Activated CD8-positive, alpha-beta memory T cell treated with anti-CD3 and anti-CD28 coated beads, Interleukin-2, amount 50 U/mL, for 24 hours (primary cell): ENCODE data around the gene PRKAR1B.

Experiments
- DNase-seq: peaks from one replicate; pipeline ENCODE4 v3.0.0-alpha.2; 2020; ENCODE audit errors: extremely low read depth

PRKAR1B gene

DNA sequence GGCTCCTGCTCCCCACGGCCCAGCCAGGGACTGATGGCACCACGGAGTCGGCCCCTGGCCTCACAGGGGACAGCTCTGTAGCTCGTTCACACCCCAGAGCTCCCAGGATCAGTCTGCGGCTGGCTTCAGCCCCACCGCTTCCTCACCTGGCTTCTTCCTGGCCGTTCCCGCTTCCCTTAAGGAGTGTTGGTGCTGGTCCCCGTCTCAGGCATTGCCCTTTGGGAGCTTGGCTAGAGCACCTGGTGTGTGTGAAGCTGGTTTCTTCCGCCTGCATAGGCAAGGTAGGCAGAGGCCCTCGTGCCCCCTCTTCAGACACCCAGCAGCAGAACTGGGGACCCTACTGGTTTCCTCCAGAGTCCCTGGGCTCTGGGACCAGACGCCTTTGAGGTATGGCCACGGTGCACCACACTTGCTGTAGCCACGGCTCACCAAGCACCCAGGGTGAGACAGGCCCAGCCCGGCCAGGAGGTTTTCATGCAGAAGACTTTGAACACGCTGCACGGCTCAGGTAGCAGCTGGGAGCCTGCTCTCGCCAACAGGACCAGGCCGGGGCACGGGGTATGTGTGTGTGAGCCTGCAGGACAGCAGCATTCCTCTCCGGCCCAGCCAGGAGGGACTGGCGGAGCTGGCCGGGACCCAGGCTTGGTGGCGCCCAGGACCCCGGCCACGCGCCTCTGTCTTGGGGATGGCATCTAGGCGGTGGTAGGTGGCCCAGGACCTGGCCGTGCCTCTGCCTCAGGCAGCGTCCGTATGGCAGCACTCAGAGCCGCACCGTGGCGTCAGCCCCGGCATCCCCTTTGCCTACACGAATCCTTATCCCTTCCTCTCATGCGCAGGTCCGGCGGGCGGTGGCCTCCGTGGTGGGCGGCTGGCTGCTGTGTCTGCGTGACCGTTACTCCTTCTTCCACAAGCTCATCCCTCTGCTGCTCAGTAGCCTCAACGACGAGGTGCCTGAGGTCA is 13.2 kb upstream of the PRKAR1B start:
- no peak for DNase-seq

DNA sequence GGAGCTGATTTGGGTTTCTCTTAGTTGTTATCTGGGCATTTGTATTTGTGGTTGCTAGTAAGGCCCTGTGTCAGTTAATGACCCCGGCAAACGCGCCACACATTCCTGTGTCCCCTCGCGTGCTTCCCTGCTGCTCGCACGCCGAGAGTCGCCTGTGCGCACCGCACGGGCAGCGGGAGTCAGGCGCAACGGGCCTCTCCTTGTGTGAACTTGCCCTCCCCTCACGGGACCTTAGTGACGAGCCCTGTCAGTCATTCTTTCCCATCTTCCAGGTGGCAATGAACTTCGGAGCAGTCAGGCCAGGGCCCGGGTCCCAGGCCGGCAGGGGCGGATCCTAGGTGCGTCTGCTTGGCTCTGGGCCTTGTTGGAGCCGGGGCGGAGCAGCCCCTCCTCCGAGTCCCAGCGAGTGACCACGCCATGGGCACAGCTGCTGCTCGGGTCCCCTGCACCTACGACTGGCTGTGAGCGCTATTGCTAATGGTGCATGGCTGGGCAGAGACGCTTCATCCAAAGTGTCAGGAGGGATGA is 12.4 kb upstream of the PRKAR1B start:
- no peak for DNase-seq

DNA sequence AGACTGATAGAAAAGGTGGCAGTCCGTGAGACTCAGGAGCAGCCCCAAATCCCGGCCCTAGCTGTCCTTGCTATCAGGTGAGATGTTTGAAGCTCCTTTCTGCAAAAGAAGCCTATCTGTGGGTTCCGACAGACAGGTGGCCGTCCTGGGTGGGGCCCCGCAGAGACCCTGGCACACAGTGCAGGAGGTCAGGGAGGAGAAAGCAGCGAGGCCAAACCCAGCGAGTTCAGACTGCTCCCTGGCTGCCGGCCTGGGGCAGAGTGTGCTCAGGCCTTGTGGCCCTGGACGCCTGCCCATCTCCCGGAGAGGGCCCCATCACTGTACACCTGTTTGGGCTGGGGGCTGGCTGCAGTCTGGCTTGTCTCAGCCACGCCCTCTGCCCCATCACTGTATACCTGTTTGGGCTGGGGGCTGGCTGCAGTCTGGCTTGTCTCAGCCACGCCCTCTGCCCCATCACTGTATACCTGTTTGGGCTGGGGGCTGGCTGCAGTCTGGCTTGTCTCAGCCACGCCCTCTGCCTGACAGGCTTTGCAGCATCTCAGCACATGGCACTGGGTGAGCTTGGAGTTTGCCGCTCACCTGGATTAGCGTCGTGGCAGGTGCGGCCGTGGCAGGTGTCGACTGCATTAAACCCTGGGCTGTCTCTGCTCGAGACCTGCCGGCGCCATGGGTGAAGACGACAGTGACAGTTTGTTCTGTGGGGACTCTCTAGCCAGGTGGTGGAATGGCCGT is 11.8 kb upstream of the PRKAR1B start:
- no peak for DNase-seq

DNA sequence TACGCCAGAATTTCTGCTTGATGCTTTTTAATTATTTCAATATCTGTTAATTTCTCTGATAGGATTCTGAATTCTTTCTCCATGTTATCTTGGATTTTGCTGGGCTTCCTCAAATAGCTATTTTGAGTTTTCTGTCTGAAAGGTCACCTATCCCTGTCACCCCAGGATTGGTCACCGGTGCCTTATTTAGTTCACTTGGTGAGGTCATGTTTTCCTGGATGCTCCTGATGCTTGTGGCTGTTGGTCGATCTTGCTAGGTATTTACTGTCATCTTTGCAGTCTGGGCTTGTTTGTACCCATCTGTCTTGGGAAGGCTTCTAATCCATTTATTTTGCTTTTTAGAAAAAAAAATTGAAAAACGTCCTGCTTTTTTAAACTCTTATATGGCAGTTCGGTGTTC is 11.2 kb upstream of the PRKAR1B start:
- DNase-seq: no peak

DNA sequence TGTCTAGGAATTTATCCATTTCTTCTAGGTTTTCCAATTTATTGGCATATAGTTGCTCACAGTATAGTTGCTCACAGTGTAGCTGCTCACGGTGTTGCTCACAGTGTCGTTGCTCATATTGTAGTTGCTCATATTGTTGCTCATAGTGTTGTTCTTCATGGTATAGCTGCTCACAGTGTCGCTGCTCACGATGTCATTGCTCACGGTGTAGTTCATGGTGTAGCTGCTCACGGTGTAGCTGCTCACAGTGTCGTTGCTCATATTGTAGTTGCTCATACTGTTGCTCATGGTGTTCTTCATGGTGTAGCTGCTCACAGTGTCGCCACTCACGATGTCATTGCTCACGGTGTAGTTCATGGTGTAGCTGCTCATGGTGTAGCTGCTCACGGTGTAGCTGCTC is 7.7 kb upstream of the PRKAR1B start:
- no peak for DNase-seq

DNA sequence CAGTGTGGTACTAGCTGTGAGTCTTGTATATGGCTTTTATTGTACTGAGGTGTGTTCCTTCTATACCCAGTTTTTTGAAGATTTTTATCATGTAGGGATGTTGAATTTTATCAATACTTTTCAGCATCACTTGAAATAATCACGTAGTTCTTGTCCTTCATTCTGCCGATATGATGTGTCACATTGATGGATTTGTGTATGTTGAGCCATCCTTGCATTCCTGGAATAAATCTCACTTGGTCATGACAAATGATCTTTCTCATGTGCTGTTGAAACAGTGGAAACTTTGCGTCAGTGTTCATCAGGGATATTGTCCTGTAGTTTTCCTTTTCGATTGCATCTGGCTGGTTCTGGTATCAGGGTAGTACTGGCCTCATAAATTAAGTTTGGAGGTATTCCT is 7.1 kb upstream of the PRKAR1B start:
- no peak for DNase-seq

DNA sequence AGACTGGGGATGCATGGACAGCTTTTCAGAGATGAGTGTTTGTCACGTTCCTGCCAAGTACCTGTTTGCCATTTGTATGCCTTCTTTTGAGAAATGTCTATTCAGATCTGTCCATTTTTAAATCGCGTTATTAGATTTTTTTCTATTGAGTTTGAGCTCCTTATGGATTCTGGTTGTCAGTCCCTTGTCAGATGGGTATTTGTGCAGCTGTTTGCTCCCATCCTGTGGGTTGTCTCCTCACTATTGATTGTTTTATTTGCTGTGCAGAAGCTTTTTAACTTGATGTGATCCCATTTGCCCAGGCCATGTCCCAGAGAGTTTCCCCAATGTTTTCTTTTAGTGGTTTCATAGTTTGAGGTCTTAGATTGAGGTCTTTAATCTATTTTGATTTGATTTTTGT is 5.5 kb upstream of the PRKAR1B start:
- DNase-seq: no peak

- DNase-seq: no peak
Observed at GRCh38 chr7:732094-732541, 5.0 kb upstream of the PRKAR1B start.

DNA sequence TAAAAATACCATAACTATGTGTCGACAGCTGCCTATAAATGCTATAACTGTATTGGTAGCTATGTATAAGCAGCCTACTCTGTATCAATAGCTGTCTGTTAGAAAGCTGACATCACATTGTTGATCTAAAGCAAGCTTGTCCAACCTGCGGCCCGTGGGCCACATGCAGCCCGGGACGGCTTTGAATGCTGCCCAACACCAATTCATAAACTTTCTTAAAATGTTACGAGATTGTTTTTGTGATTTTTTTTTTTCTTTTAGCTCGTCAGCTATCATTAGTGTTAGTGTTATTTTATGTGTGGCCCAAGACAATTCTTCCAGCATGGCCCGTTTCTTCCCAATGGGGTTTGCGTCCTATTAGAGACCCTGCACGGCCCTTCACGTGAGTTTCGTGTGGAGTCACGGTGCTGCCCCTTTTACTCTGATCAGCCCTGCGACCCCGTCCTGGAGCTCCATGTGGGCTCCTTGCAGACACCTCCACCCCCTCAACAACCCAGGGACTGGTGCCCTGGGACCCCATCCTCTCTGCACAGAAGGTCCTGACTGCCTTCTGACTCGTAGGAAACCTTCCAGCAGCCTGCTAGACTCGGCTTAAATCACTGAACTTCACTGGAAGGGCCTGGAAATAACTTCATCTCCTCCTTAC is 4.5 kb upstream of the PRKAR1B start:
- no peak for DNase-seq

DNA sequence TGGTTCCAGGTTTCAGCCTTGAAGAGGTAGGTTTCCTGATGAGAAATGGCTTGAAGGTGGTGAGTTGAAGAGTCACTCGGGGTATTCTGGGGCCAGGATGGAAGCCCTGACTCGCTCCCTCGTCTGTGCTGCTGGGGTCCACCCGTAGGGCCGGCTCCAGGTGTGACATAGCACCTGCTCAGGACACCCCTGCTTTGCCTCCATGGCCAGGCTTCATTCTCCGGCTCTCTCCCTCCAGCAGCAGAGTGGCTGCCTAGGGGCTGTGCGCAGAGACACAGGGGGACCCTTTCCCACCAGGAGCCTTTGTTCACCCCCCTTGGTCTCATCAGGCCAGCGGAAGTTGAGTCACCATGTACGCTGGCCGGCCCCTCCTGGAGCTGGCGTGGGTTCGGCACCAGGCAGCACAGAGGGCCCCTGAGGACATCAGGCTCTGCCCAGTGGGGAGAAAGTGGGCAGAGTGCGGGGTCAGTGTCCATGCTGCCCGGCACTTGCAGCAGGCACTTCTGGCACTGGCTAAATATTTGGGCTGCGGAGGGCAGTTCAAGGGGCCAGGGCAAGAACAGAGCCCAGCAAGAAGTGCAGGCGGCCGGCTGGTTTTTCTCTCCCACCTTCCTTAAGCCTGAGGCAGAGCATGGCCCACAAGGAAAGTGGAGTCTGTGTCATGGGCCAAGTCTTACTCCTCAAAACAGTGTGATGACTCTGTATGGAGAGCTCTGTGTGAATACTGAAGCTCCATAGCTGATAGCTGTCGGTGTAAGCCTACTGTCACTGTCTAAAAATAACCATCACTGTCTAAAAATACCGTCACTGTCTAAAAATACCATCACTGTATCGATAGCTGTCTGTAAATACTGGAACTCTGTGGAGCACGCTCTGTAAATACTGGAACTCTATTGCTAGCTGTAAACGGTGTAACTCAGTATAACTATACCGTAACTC is 3.7 kb upstream of the PRKAR1B start:
- no peak for DNase-seq

DNA sequence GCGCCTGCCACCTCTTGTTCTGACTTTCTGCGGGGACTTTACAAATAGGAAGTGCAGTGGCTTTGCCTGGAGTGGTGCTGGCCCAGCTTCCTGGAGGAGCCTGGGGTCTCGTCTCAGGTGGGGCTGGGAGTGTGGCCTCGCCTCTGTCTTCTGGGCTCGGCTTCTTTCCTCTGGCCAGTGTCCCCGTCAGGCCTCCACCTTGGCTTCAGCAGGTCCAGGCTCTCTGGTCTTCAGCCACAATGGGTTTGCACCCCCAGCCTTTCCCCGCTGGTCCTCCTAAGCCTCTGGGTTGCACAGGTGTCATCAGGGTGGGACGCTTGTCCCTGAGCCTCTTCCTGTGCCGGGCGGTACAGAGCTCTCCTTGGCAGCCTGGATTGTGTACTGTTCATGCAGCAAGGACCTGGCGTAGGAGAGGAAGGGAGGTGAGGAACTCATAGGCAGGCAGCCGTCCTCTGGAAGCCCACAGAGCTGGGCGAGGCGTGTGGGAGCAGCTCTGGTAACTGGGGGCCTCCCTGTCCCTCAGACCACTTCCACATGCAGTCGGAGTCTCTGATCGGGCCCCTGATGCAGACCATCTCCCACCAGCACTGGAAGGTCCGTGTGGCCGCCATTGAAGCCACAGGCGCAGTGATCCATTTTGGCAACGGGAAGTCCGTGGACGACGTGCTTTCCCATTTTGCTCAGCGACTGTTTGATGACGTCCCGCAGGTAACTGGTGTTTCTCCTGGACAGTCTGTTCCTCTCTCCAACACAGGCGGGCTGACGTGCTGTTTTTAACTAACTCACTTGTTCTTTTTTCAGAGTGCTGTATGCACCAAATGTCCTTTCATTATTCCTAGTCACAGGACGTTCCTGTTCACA is 2.3 kb upstream of the PRKAR1B start:
- no peak for DNase-seq

GRCh38 chr7:728602-729001 is 1.5 kb upstream of the PRKAR1B start:
- DNase-seq: no peak

GRCh38 chr7:727806-728460 is 852 bp upstream of the PRKAR1B start:
- DNase-seq: no peak

GRCh38 chr7:726854-727103 is 302 bp downstream of the PRKAR1B start:
- DNase-seq: no peak

- DNase-seq: peak; percentile 69
Observed at GRCh38 chr7:726084-726853, 812 bp downstream of the PRKAR1B start, which contains the start of gene DNAAF5. Gene DNAAF5 (plus strand): TSS chr7:726699. CDS start chr7:726721, 22 bp downstream.

- no peak for DNase-seq
Observed at GRCh38 chr7:725223-726005, 1.7 kb downstream of the PRKAR1B start.

DNA sequence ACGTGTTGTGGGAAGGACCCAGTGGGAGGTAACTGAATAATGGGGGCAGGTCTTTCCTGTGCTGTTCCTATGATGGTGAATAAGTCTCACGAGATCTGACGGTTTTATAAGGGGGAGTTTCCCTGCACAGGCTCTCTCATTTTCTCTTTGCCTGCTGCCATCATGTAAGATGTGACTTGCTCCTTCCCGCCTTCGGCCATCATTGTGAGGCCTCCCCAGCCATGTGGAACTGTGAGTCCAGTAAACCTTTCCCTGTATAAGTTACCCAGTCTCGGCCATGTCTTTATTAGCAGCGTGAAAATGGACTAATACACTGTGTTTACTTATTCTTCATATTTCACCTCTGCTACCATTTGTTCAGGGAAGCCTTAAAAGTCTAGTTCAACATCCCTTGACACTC is 2.8 kb downstream of the PRKAR1B start:
- DNase-seq: no peak

DNA sequence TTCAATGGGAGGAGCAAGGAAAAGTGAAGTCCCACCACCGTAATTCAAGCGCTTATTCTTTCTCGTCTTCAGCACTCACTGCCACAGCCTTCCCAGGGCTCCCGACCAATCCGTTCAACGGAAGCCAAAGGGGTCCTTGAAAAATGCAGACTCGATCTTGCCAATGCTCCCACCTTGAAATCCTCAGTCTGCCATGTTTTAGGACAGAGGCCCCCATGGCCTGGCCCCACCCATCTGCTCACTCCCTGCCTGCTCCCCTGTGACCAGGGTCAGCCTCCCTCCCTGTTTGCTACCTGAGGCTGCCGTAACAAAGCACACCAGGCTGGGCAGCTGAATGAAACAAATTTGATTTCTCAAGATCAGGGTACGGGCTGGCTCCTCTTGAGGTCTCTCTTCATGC is 3.5 kb downstream of the PRKAR1B start:
- DNase-seq: no peak
